Skeletal muscle tissue (tissue), 4 donors: ENCODE measurements around the gene PTPRO. TPM values are rescaled to one million over a fixed set of nuclear protein-coding genes. Genes with fewer than 3 reads are reported as not detected.

Experiments
- H3K27ac ChIP-seq: one replicate; pipeline ENCODE4 v1.7.0; 2013; ENCODE audit warnings: mild to moderate bottlenecking, low read depth, low read length, inconsistent platforms
- H3K27me3 ChIP-seq, 3 donors: one replicate each; pipeline ENCODE4 v1.7.0; 2013; ENCODE audit warnings: low read length in 3 of 3; ENCODE audit not compliant: control insufficient read depth in 3 of 3, insufficient read depth in 3 of 3
- H3K36me3 ChIP-seq, 3 donors: one replicate each; pipeline ENCODE4 v1.7.0; 2013; ENCODE audit warnings: low read length in 3 of 3; ENCODE audit not compliant: control insufficient read depth in 3 of 3, insufficient read depth in 3 of 3
- H3K4me1 ChIP-seq, 3 donors: one replicate each; pipeline ENCODE4 v1.7.0; 2013; ENCODE audit warnings: low read length in 3 of 3, mild to moderate bottlenecking in 3 of 3; ENCODE audit not compliant: control insufficient read depth in 3 of 3, insufficient read depth in 3 of 3
- H3K4me3 ChIP-seq, 3 donors: one replicate each; pipeline ENCODE4 v1.7.0; 2013; ENCODE audit warnings: low read length in 3 of 3
- H3K9ac ChIP-seq, 3 donors: one replicate each; pipeline ENCODE4 v1.7.0; 2013; ENCODE audit warnings: low read length in 3 of 3, mild to moderate bottlenecking in 3 of 3, moderate library complexity in 2 of 3, low read depth in 1 of 3
- H3K9me3 ChIP-seq, 3 donors: one replicate each; pipeline ENCODE4 v1.7.0; 2013; ENCODE audit warnings: low read length in 3 of 3; ENCODE audit not compliant: control insufficient read depth in 3 of 3
- total RNA-seq: library from RNA; depleted of rRNA; stranded (reverse); fragments of >200 nt; gene quantifications from one replicate; pipeline ENCODE4 v1.2.3, GENCODE V29; 2014
- donor health status: Osteomylitis.

Gene PTPRO
- 2.1 TPM for total RNA-seq

- Histone ChIP-seq H3K27ac (no peak within 1 kb of the TSS), H3K4me3 (peak within 1 kb of the TSS; percentile 62 to 68 (median 64)), H3K9me3 (no peaks in the 10 kb centered on the region), H3K27me3 (peaks cover 7 to 14% (median 13%) of the 10 kb centered on the region in 3 donors), H3K4me1 (peaks cover 0 to 7% (median 7%) of the 10 kb centered on the region in 3 donors), H3K36me3 (no peaks in the 10 kb centered on the region), H3K9ac (peak within 1 kb of the TSS in 1 of 3 donors; percentile 61)
These were observed at the start of gene PTPRO for GRCh38 chr12:15322164-15323061. Gene PTPRO, plus strand, starts transcription at chr12:15322508.

- Histone ChIP-seq H3K27me3 (no peaks in the 10 kb centered on the region), H3K4me3 (no peak overlapping the region), H3K9me3 (no peaks in the 10 kb centered on the region), H3K9ac (no peak overlapping the region), H3K4me1 (peaks cover 1 to 8% (median 2%) of the 10 kb centered on the region in 3 donors), H3K27ac (no peak overlapping the region), H3K36me3 (no peaks in the 10 kb centered on the region)
These were observed 48.4 kb upstream of the PTPRO start for GRCh38 chr12:15273896-15274295.

- no peaks in the 10 kb centered on the region for H3K36me3 ChIP-seq
- no peak overlapping the region for H3K27ac ChIP-seq
- H3K9me3 ChIP-seq = no peaks in the 10 kb centered on the region
- H3K27me3 ChIP-seq = no peaks in the 10 kb centered on the region
- H3K4me1 ChIP-seq = peaks cover 7 to 15% (median 8%) of the 10 kb centered on the region in 3 donors
- H3K4me3 ChIP-seq = no peak overlapping the region
- no peak overlapping the region for H3K9ac ChIP-seq
These were observed 47.7 kb upstream of the PTPRO start for GRCh38 chr12:15274561-15274967.

GRCh38 chr12:15276088-15276698 lies 46.1 kb upstream of the PTPRO start:
- Histone ChIP-seq H3K27me3 (no peaks in the 10 kb centered on the region), H3K4me1 (peaks cover 8 to 16% (median 12%) of the 10 kb centered on the region in 3 donors), H3K36me3 (no peaks in the 10 kb centered on the region), H3K9ac (no peak overlapping the region), H3K27ac (no peak overlapping the region), H3K4me3 (no peak overlapping the region), H3K9me3 (no peaks in the 10 kb centered on the region)

- peak overlapping the region in 2 of 3 donors; percentile 9 to 37 for H3K4me3 ChIP-seq
- H3K4me1 ChIP-seq = peaks cover 8 to 16% (median 12%) of the 10 kb centered on the region in 3 donors
- peak overlapping the region; percentile 41 for H3K27ac ChIP-seq
- peak overlapping the region in 2 of 3 donors; percentile 20 to 24 for H3K9ac ChIP-seq
- no peaks in the 10 kb centered on the region for H3K9me3 ChIP-seq
- no peaks in the 10 kb centered on the region for H3K27me3 ChIP-seq
- no peaks in the 10 kb centered on the region for H3K36me3 ChIP-seq
These were observed 43.3 kb upstream of the PTPRO start for GRCh38 chr12:15278816-15279658.

GRCh38 chr12:15280930-15281329 lies 41.4 kb upstream of the PTPRO start:
- H3K36me3 ChIP-seq = no peaks in the 10 kb centered on the region

GRCh38 chr12:15289192-15289591 lies 33.1 kb upstream of the PTPRO start:
- no peaks in the 10 kb centered on the region for H3K36me3 ChIP-seq
- H3K4me1 ChIP-seq = no peaks in the 10 kb centered on the region
- H3K27me3 ChIP-seq = no peaks in the 10 kb centered on the region
- no peak overlapping the region for H3K27ac ChIP-seq
- no peak overlapping the region for H3K4me3 ChIP-seq
- no peaks in the 10 kb centered on the region for H3K9me3 ChIP-seq
- H3K9ac ChIP-seq = no peak overlapping the region

More at GRCh38 chr12:15280930-15281329, 41.4 kb upstream of the PTPRO start:
- H3K9ac ChIP-seq = no peak overlapping the region
- H3K4me3 ChIP-seq = no peak overlapping the region
- H3K4me1 ChIP-seq = peaks cover 8 to 12% (median 10%) of the 10 kb centered on the region in 3 donors
- no peak overlapping the region for H3K27ac ChIP-seq
- no peaks in the 10 kb centered on the region for H3K27me3 ChIP-seq
- no peaks in the 10 kb centered on the region for H3K9me3 ChIP-seq

- no peak overlapping the region for H3K4me3 ChIP-seq
- H3K9me3 ChIP-seq = no peaks in the 10 kb centered on the region
- H3K36me3 ChIP-seq = no peaks in the 10 kb centered on the region
- H3K27ac ChIP-seq = no peak overlapping the region
- H3K4me1 ChIP-seq = no peaks in the 10 kb centered on the region
- no peak overlapping the region for H3K9ac ChIP-seq
- H3K27me3 ChIP-seq = no peaks in the 10 kb centered on the region
These were observed 28.6 kb upstream of the PTPRO start for GRCh38 chr12:15293731-15294130.

GRCh38 chr12:15299947-15300346 lies 22.4 kb upstream of the PTPRO start:
- Histone ChIP-seq H3K36me3 (no peaks in the 10 kb centered on the region), H3K4me3 (no peak overlapping the region), H3K27ac (no peak overlapping the region), H3K4me1 (no peaks in the 10 kb centered on the region), H3K9me3 (no peaks in the 10 kb centered on the region), H3K27me3 (no peaks in the 10 kb centered on the region), H3K9ac (no peak overlapping the region)
